Natural killer cell (primary cell): ENCODE results near the gene HLA-DQB2. TPM values are rescaled to one million over a fixed set of nuclear protein-coding genes. Genes with fewer than 3 reads are reported as not detected.
A peak's percentile ranks its signal among the peaks of the same experiment; 100 is the strongest.
"Not testable (repeated sequence)": the region's sequence is repeated elsewhere in the genome, so short reads cannot be mapped to it uniquely, and the experiment has no call there.

ENCODE experiments used
- ATAC-seq, 3 donors: fragments of 150-1000 bp in 2 of 3; fragments of 200-7000 bp in 1 of 3; cut with Tn5 transposase; 1 replicate in 1 of 3; 2 replicates in 2 of 3; pipeline ENCODE4 v1.10.0; 2021; ENCODE audit warnings: mild to moderate bottlenecking in 2 of 3, moderate library complexity in 2 of 3
- DNase-seq, 2 donors: peaks; one replicate each; pipeline versions ENCODE4 v3.0.0 to v3.0.0-alpha.2; 2013 to 2021; ENCODE audit warnings: mixed read lengths in 1 of 2
- H3K27ac ChIP-seq: one replicate; pipeline ENCODE4 v1.5.1; 2013; ENCODE audit warnings: mild to moderate bottlenecking, low read length
- H3K27me3 ChIP-seq: one replicate; pipeline ENCODE4 v1.6.1; 2013; ENCODE audit warnings: low read length; ENCODE audit not compliant: control insufficient read depth, insufficient read depth
- H3K36me3 ChIP-seq: one replicate; pipeline ENCODE4 v1.6.1; 2013; ENCODE audit warnings: low read length; ENCODE audit not compliant: control insufficient read depth, insufficient read depth
- H3K4me1 ChIP-seq: one replicate; pipeline ENCODE4 v1.6.1; 2013; ENCODE audit warnings: low read length; ENCODE audit not compliant: control insufficient read depth, insufficient read depth
- H3K4me3 ChIP-seq: one replicate; pipeline ENCODE4 v1.5.1; 2013; ENCODE audit warnings: low read length
- H3K9me3 ChIP-seq: one replicate; pipeline ENCODE4 v1.6.1; 2013; ENCODE audit warnings: low read length; ENCODE audit not compliant: control insufficient read depth, insufficient read depth
- H3K27ac Mint-ChIP-seq, 2 donors: one replicate each; pipeline ENCODE4 v1.8.0; 2022; ENCODE audit warnings: mild to moderate bottlenecking in 2 of 2, mixed read lengths in 2 of 2, moderate library complexity in 1 of 2
- H3K27me3 Mint-ChIP-seq, 2 donors: one replicate each; pipeline ENCODE4 v1.8.0; 2022; ENCODE audit warnings: low read depth in 2 of 2, mixed read lengths in 2 of 2
- H3K36me3 Mint-ChIP-seq: one replicate; pipeline ENCODE4 v1.8.0; 2022; ENCODE audit warnings: mixed read lengths
- H3K4me1 Mint-ChIP-seq, 2 donors: one replicate each; pipeline ENCODE4 v1.8.0; 2022; ENCODE audit warnings: mixed read lengths in 2 of 2
- H3K4me3 Mint-ChIP-seq: one replicate; pipeline ENCODE4 v1.8.0; 2022; ENCODE audit warnings: mild to moderate bottlenecking, moderate library complexity, mixed read lengths
- H3K9me3 Mint-ChIP-seq, 2 donors: one replicate each; pipeline ENCODE4 v1.8.0; 2022; ENCODE audit warnings: mixed read lengths in 2 of 2
- WGBS: methylation state at CpG from one replicate; pipeline ENCODE4 v1.1.7; 2013; ENCODE audit warnings: missing lambda C conversion rate; ENCODE audit not compliant: insufficient coverage; 5-methylcytosine and 5-hydroxymethylcytosine counted together
- intact Hi-C: fragments of 100-400 bp; cut with micrococcal nuclease; formaldehyde crosslinking; loops from one replicate; pipeline ENCODE4 v1.14.2; 2022
- total RNA-seq, 4 donors: library from RNA; stranded (reverse); fragments of 120-200 nt in 1 of 4; gene quantifications; one replicate each; pipeline versions ENCODE4 v1.2.3 to v1.2.4, GENCODE V29; 2013 to 2022
- TF ChIP-seq, protein P1 (sequence below): fragments of 200-600 bp; IDR thresholded peaks from one replicate; pipeline ENCODE4 v1.8.0; 2022; ENCODE audit warnings: antibody characterized with exemption

The HLA-DQB2 gene
- total RNA-seq, 3 donors from 2014 or later (not counting 1 experiment from before 2014, with no cell fraction given) = 8.2 TPM; not detected in 2

DNA sequence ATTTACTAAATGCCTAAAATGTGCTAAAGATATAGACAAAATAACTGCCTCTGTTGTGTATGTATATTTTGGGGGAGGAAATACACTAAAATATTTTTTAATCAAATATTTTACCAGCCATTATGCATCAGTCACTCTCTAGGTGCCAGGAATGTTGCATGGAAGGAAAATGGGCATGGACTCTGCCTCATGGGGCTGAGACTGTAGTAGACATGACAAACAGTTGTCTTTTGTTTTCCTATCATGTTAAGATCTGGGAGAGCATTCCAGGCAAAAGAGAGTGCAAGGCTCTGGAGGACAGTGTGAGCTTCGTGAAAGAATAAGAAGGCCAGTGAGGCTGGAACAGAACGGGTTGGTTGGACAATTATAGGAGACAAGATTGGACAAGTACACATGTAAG is 27.0 kb upstream of the HLA-DQB2 start:
- ATAC-seq = no peak

DNA sequence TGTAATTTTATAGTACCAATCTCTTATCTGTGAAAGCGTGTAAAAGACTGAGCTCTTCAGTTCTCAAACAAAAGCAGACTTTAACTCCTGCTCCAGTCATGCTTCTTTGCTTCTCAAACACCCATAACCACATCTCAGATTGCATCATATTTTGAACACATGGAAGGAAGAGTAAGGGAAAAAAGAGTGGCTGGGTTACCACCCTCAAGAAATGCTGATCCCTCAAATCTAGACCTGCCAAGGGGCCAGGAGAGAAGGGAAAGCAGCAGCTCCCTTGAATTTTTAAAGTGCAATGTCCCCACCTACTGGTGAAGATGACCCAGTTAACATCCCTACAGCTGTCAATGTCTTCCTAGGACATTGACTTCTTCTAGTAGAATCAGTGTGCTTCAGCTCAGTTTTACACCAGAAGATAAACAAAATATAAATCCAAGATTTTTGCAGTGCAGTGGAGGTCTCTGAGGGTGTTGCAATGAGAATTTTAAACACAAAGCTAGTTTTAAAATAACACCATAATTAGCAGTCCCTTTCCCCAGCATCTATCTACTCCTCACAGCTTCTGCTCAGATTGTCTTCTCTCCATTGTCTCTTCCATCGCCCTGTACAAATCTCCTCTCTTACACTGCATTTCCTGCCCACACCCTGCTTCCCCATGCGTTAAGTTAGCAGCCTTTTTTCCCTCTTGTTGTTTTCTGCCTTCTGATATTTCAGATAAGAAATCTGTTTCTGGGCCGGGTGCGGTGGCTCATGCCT is 22.6 kb upstream of the HLA-DQB2 start:
- Histone ChIP-seq H3K4me3 (no peak overlapping the region), H3K36me3 (no peaks in the 10 kb centered on the region), H3K27me3 (peaks cover 8% of the 10 kb centered on the region), H3K9me3 (no peaks in the 10 kb centered on the region), H3K27ac (no peak overlapping the region), H3K4me1 (no peaks in the 10 kb centered on the region)
- H3K27me3 Mint-ChIP-seq = peaks cover 22 to 56% of the 10 kb centered on the region in 2 donors
- H3K4me1 Mint-ChIP-seq = no peaks in the 10 kb centered on the region
- DNase-seq = peak in 1 of 2 donors; percentile 70
- no peak overlapping the region for H3K27ac Mint-ChIP-seq
- TF ChIP-seq, protein P1, sequence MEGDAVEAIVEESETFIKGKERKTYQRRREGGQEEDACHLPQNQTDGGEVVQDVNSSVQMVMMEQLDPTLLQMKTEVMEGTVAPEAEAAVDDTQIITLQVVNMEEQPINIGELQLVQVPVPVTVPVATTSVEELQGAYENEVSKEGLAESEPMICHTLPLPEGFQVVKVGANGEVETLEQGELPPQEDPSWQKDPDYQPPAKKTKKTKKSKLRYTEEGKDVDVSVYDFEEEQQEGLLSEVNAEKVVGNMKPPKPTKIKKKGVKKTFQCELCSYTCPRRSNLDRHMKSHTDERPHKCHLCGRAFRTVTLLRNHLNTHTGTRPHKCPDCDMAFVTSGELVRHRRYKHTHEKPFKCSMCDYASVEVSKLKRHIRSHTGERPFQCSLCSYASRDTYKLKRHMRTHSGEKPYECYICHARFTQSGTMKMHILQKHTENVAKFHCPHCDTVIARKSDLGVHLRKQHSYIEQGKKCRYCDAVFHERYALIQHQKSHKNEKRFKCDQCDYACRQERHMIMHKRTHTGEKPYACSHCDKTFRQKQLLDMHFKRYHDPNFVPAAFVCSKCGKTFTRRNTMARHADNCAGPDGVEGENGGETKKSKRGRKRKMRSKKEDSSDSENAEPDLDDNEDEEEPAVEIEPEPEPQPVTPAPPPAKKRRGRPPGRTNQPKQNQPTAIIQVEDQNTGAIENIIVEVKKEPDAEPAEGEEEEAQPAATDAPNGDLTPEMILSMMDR = peak; percentile 67
- peak; percentile 54 to 71 (median 66) for ATAC-seq
- H3K36me3 Mint-ChIP-seq = peaks cover 7% of the 10 kb centered on the region
- WGBS = 32% methylated on average over 5 of the region's 5 CpGs
- intact Hi-C loops = loop anchor here (1.0 kb wide), 1 partner anchor 373 kb away; no protein-coding TSS in a partner anchor
- no peaks in the 10 kb centered on the region for H3K9me3 Mint-ChIP-seq
- H3K4me3 Mint-ChIP-seq = no peak overlapping the region

More for the DNA sequence above, 27.0 kb upstream of the HLA-DQB2 start:
- H3K36me3 Mint-ChIP-seq = no peaks in the 10 kb centered on the region
- Histone ChIP-seq H3K36me3 (no peaks in the 10 kb centered on the region), H3K4me1 (no peaks in the 10 kb centered on the region), H3K9me3 (no peaks in the 10 kb centered on the region), H3K27me3 (peaks cover 9% of the 10 kb centered on the region), H3K27ac (no peak overlapping the region), H3K4me3 (no peak overlapping the region)
- H3K9me3 Mint-ChIP-seq = no peaks in the 10 kb centered on the region
- intact Hi-C loops = no loop called here
- H3K27ac Mint-ChIP-seq = no peak overlapping the region
- H3K4me1 Mint-ChIP-seq = no peaks in the 10 kb centered on the region
- H3K27me3 Mint-ChIP-seq = peaks cover 36 to 74% of the 10 kb centered on the region in 2 donors
- H3K4me3 Mint-ChIP-seq = no peak overlapping the region
- DNase-seq = no peak
- TF ChIP-seq, protein P1 = no peak
- 64% methylated on average over 2 of the region's 2 CpGs for WGBS

DNA sequence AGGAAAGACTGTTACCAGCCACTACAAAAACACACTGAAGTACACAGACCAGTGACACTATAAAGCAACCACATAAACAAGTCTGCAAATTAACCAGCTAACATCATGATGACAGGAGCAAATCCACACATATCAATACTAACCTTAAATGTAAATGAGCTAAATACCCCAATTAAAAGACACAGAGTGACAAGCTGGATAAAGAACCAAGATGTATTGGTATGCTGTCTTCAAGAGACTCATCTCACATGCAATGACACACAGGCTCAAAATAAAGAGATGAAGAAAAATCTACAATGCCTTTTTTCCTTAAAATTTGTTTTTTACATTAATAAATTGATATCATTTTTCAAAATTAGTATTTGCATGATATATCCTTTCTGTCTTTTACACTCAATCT is 19.6 kb upstream of the HLA-DQB2 start:
- H3K4me1 Mint-ChIP-seq, H3K36me3 Mint-ChIP-seq, H3K27ac Mint-ChIP-seq, H3K4me3 ChIP-seq, H3K4me3 Mint-ChIP-seq, H3K36me3 ChIP-seq, H3K27me3 ChIP-seq, H3K27ac ChIP-seq, H3K4me1 ChIP-seq, ATAC-seq, DNase-seq, intact Hi-C loops, H3K9me3 Mint-ChIP-seq, H3K9me3 ChIP-seq: not testable (repeated sequence)
- H3K27me3 Mint-ChIP-seq = peaks cover 17 to 57% of the 10 kb centered on the region in 2 donors

DNA sequence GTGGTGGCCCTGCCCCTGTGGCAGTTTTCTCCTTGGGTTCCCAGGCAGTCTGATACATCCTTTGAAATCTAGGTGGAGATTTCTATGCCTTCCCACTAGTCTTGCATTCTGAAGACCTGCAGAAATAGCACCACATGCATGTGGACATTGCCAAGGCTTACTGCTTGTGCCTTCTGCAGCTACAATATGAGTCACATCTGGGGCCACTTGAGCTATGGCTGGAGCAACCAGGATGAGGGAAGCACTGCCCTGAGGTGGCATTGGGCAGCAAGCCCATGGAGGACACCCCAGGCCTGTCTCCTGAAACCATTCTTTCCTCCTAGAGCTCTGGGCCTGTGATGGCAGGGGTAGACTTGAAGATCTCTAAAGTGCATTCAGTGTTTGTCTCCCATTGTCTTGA is 15.7 kb upstream of the HLA-DQB2 start:
- no peaks in the 10 kb centered on the region for H3K4me1 Mint-ChIP-seq
- Histone ChIP-seq H3K4me1 (no peaks in the 10 kb centered on the region), H3K27ac (no peak overlapping the region), H3K4me3 (no peak overlapping the region), H3K9me3 (no peaks in the 10 kb centered on the region), H3K27me3 (peaks cover 2% of the 10 kb centered on the region), H3K36me3 (no peaks in the 10 kb centered on the region)
- intact Hi-C loops = no loop called here
- DNase-seq = no peak
- ATAC-seq = no peak
- H3K27me3 Mint-ChIP-seq = peaks cover 13 to 35% of the 10 kb centered on the region in 2 donors
- no peaks in the 10 kb centered on the region for H3K9me3 Mint-ChIP-seq
- H3K4me3 Mint-ChIP-seq = no peak overlapping the region
- peaks cover 7% of the 10 kb centered on the region for H3K36me3 Mint-ChIP-seq
- H3K27ac Mint-ChIP-seq = no peak overlapping the region
- TF ChIP-seq, protein P1 = no peak
